Coronary artery (tissue), 2 donors: ENCODE data around the gene SEMA4D.

Experiments used
- DNase-seq: peaks from one replicate; pipeline ENCODE4 v3.0.0-alpha.2; 2017; ENCODE audit warnings: low spot score
- H3K27ac ChIP-seq, 2 donors: fragments of 200-600 bp; sonication (generic); one replicate each; pipeline ENCODE4 v1.5.1; 2016 to 2019
- H3K4me3 ChIP-seq: fragments of 200-600 bp; sonication (generic); 2 replicates; pipeline ENCODE4 v1.5.1; 2016; ENCODE audit warnings: mild to moderate bottlenecking, moderate library complexity
- TF ChIP-seq, protein P1 (sequence below): fragments of 200-600 bp; sonication (generic); IDR thresholded peaks from one replicate; pipeline ENCODE4 v1.5.1; 2019; ENCODE audit warnings: antibody characterized with exemption

SEMA4D gene

GRCh38 chr9:89383030-89383720 is 114.7 kb downstream of the SEMA4D start:
- no peak overlapping the region for H3K27ac ChIP-seq
- TF ChIP-seq, protein P1, sequence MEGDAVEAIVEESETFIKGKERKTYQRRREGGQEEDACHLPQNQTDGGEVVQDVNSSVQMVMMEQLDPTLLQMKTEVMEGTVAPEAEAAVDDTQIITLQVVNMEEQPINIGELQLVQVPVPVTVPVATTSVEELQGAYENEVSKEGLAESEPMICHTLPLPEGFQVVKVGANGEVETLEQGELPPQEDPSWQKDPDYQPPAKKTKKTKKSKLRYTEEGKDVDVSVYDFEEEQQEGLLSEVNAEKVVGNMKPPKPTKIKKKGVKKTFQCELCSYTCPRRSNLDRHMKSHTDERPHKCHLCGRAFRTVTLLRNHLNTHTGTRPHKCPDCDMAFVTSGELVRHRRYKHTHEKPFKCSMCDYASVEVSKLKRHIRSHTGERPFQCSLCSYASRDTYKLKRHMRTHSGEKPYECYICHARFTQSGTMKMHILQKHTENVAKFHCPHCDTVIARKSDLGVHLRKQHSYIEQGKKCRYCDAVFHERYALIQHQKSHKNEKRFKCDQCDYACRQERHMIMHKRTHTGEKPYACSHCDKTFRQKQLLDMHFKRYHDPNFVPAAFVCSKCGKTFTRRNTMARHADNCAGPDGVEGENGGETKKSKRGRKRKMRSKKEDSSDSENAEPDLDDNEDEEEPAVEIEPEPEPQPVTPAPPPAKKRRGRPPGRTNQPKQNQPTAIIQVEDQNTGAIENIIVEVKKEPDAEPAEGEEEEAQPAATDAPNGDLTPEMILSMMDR = no peak
- DNase-seq = no peak
- H3K4me3 ChIP-seq = no peak overlapping the region

- no peak overlapping the region for H3K27ac ChIP-seq
- H3K4me3 ChIP-seq = no peak overlapping the region
- TF ChIP-seq, protein P1 = no peak
- DNase-seq = no peak
Measured at GRCh38 chr9:89382026-89382986, 115.6 kb downstream of the SEMA4D start.

DNA sequence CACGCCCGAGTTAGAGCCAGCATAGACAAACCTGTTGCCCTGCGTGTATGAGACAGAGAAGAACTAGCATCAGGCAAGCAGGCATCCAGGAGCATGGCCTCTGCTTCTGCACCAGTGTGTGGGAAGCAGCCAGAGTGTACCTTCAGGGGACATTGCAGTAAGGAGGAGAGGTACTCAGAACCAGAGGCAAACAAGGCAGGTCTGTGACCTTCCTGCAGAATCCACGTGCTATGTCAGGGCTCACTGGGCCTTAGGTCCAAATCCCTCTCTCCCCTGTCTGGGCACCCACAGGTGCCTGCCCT is 116.7 kb downstream of the SEMA4D start:
- TF ChIP-seq, protein P1 = no peak
- Histone ChIP-seq H3K4me3 (no peak overlapping the region), H3K27ac (no peak overlapping the region)
- DNase-seq = no peak

- Histone ChIP-seq H3K4me3 (no peak overlapping the region), H3K27ac (no peak overlapping the region)
- no peak for DNase-seq
- TF ChIP-seq, protein P1 = no peak
Measured at GRCh38 chr9:89380437-89381307, 117.2 kb downstream of the SEMA4D start.

DNA sequence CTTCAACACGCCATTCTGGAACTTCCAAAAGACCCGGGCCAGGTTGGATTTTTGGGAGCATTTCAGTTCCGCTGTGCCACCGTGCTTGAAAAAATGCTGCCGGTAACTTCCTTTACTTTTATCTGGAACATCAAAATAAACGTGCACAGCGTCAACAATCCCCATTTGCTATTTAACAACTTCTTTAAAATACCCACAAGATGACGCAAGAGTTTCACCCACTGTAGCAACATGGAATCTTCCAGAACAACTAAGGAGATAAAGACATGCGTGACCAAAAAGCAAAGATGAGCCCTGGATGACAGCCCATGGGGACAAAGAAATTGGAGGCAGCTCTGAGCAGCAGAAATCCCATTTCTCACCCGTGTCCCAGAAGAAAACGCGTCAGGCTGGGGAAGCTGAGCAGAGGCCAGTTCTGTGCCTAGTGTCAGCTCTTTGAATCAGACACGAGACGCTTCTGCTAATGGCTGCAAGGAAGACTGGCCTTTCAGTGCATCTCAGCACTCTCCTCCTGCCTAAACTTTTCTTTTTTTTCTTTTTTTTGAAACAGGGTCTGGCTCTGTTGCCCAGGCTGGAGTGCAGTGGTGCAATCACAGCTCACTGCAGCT is 118.3 kb downstream of the SEMA4D start:
- Histone ChIP-seq H3K27ac (no peak overlapping the region), H3K4me3 (no peak overlapping the region)
- TF ChIP-seq, protein P1 = no peak
- DNase-seq = no peak

GRCh38 chr9:89379031-89379430 is 118.9 kb downstream of the SEMA4D start:
- Histone ChIP-seq H3K4me3 (no peak overlapping the region), H3K27ac (no peak overlapping the region)
- DNase-seq = no peak
- TF ChIP-seq, protein P1 = no peak
